ENCODE results near the gene PTAFR. TPM values are rescaled to one million over a fixed set of nuclear protein-coding genes. Genes with fewer than 3 reads are reported as not detected.

The PTAFR gene
- total RNA-seq, 1 experiment from 2014 or later: 1.3 TPM

GRCh38 chr1:28193701-28194161 is 17.2 kb upstream of the PTAFR start:
- Histone ChIP-seq H2AFZ (ENCODE audit: low read depth, low read length, poor library complexity, severe bottlenecking) (no peak overlapping the region), H4K20me1 (ENCODE audit: insufficient read depth) (no peaks in the 10 kb centered on the region), H3K4me2 (ENCODE audit: low read length) (peak overlapping the region; percentile 54), H3K27ac (ENCODE audit: low read depth, low read length) (no peak overlapping the region), H3K79me2 (ENCODE audit: insufficient read depth, low read length) (no peaks in the 10 kb centered on the region), H3K4me3 (replicated peaks in 1 of 2; ENCODE audit: low read depth in 1 of 2, low read length in 2 of 2) (no peak overlapping the region), H3K9me3 (ENCODE audit: control insufficient read depth in 1 of 2, insufficient read depth in 1 of 2, low read depth in 1 of 2, low read length in 2 of 2) (no peaks in the 10 kb centered on the region), H3K4me1 (ENCODE audit: control insufficient read depth in 1 of 2, insufficient read depth in 2 of 2, low read length in 2 of 2) (peaks cover 19 to 41% of the 10 kb centered on the region in 2 experiments), H3K9me2 (ENCODE audit: insufficient read depth) (no peaks in the 10 kb centered on the region), H3K36me3 (ENCODE audit: control insufficient read depth in 1 of 2, insufficient read depth in 2 of 2, low read length in 2 of 2) (peaks cover 3 to 7% of the 10 kb centered on the region in 2 experiments; a peak in 2 of 4 replicates), H3K9ac (ENCODE audit: low read length) (no peak overlapping the region), H3K27me3 (ENCODE audit: insufficient read depth, low read length) (no peaks in the 10 kb centered on the region)
- peak; percentile 82 for ATAC-seq
- 0 out of 2 replicates have a peak, but pooled peaks have one; percentile 8 for TF ChIP-seq FOSL1 (IDR thresholded peaks at IDR 0.05; ENCODE audit: low read depth)
- TF ChIP-seq ZBTB33 (IDR thresholded peaks at IDR 0.05; ENCODE audit: extremely low read depth, insufficient replicate concordance, low read length): no peak
- no peak for TF ChIP-seq ATF3 (IDR thresholded peaks at IDR 0.05)
- no peak for TF ChIP-seq POLR2A (IDR thresholded peaks at IDR 0.05; ENCODE audit: borderline replicate concordance, extremely low read depth, insufficient read depth, insufficient read length)
- no peak for TF ChIP-seq EZH2phosphoT487 (IDR thresholded peaks at IDR 0.05; ENCODE audit: borderline replicate concordance)
- no peak for TF ChIP-seq SIN3A (IDR thresholded peaks at IDR 0.05; ENCODE audit: low read depth)
- peak; percentile 54 for TF ChIP-seq POLR2AphosphoS5 (IDR thresholded peaks at IDR 0.05; ENCODE audit: low read depth, low read length)
- no peak for TF ChIP-seq CTCF (IDR thresholded peaks at IDR 0.05 in 2 of 3, conservative IDR thresholded peaks at IDR 0.05 in 1 of 3; ENCODE audit: borderline replicate concordance in 1 of 3, insufficient read depth in 1 of 3, low read depth in 2 of 3, low read length in 2 of 3)
- ChIA-PET POLR2A (interaction anchor here (1.3 kb wide), 1 partner anchor 102 kb away, joined by 5 read pairs; no protein-coding TSS in a partner anchor), RAD21 (ENCODE audit: low non-redundant PET in 1 of 2, low total read pairs in 2 of 2, uncharacterized antibody in 2 of 2, unreplicated experiment in 2 of 2) (no interaction called here), CTCF (interaction anchor here (2.0 kb wide), 1 partner anchor 102 kb away, joined by 5 read pairs; no protein-coding TSS in a partner anchor)
- no peak for DNase-seq (ENCODE audit: low read depth, low spot score)
- intact Hi-C loops (cut with micrococcal nuclease): no loop called here
- BruUV-seq (replicated peaks): no TSS peak

Data from HCT116 (cell line).